Measurements from ENCODE around the gene DEPDC1B. TPM values are rescaled to one million over a fixed set of nuclear protein-coding genes. Genes with fewer than 3 reads are reported as not detected.
A peak's percentile ranks its signal among the peaks of the same experiment; 100 is the strongest.

DEPDC1B gene
- total RNA-seq, 1 experiment from 2014 or later, result 31.4 TPM

GRCh38 chr5:60677850-60678664 is 21.9 kb downstream of the DEPDC1B start:
- H3K27ac ChIP-seq, result no peak overlapping the region
- peak in 1 of 2 experiments; percentile 45 for DNase-seq
- no peaks in the 10 kb centered on the region for H3K27me3 ChIP-seq
- peaks cover 15% of the 10 kb centered on the region for H3K4me1 ChIP-seq
- no peak overlapping the region for H3K4me3 ChIP-seq
- H3K9me3 ChIP-seq (replicated peaks), result no peaks in the 10 kb centered on the region; the same call in 1 of the 2 replicates
- peaks cover 24% of the 10 kb centered on the region for H3K36me3 ChIP-seq

- no peak for DNase-seq
These were observed 24.7 kb downstream of the DEPDC1B start for GRCh38 chr5:60675286-60675685.

GRCh38 chr5:60674251-60675069 is 25.5 kb downstream of the DEPDC1B start:
- H3K27ac ChIP-seq, result peak overlapping the region; percentile 39; the same call in 1 of the 2 replicates
- H3K4me3 ChIP-seq, result no peak overlapping the region
- DNase-seq, result peak; percentile 19 to 29

More at GRCh38 chr5:60675286-60675685, 24.7 kb downstream of the DEPDC1B start:
- no peaks in the 10 kb centered on the region; the same call in 1 of the 2 replicates for H3K9me3 ChIP-seq (replicated peaks)
- H3K27me3 ChIP-seq, result no peaks in the 10 kb centered on the region
- H3K4me1 ChIP-seq, result peaks cover 15% of the 10 kb centered on the region
- H3K4me3 ChIP-seq, result no peak overlapping the region
- H3K27ac ChIP-seq, result peak overlapping the region; percentile 39; the same call in 1 of the 2 replicates
- H3K36me3 ChIP-seq, result peaks cover 14% of the 10 kb centered on the region; the same call in 1 of the 2 replicates

GRCh38 chr5:60673334-60673733 is 26.6 kb downstream of the DEPDC1B start:
- Histone ChIP-seq H3K4me3 (no peak overlapping the region), H3K27ac (no peak overlapping the region), H3K36me3 (0 out of 2 replicates have a peak, but pooled peaks cover 8% of the 10 kb centered on the region), H3K4me1 (peaks cover 15% of the 10 kb centered on the region), H3K9me3 (replicated peaks) (no peaks in the 10 kb centered on the region; the same call in 1 of the 2 replicates), H3K27me3 (no peaks in the 10 kb centered on the region)
- DNase-seq, result no peak

More at GRCh38 chr5:60674251-60675069, 25.5 kb downstream of the DEPDC1B start:
- Histone ChIP-seq H3K36me3 (peaks cover 14% of the 10 kb centered on the region; the same call in 1 of the 2 replicates), H3K9me3 (replicated peaks) (no peaks in the 10 kb centered on the region; the same call in 1 of the 2 replicates), H3K4me1 (peaks cover 15% of the 10 kb centered on the region), H3K27me3 (no peaks in the 10 kb centered on the region)

GRCh38 chr5:60672693-60673264 is 27.2 kb downstream of the DEPDC1B start:
- peaks cover 15% of the 10 kb centered on the region for H3K4me1 ChIP-seq

GRCh38 chr5:60671899-60672692 is 27.9 kb downstream of the DEPDC1B start:
- peaks cover 15% of the 10 kb centered on the region for H3K4me1 ChIP-seq
- H3K4me3 ChIP-seq, result no peak overlapping the region
- H3K36me3 ChIP-seq, result 0 out of 2 replicates have a peak, but pooled peaks cover 4% of the 10 kb centered on the region
- H3K27ac ChIP-seq, result no peak overlapping the region
- no peaks in the 10 kb centered on the region for H3K27me3 ChIP-seq
- no peak for DNase-seq
- H3K9me3 ChIP-seq (replicated peaks), result no peaks in the 10 kb centered on the region; the same call in 1 of the 2 replicates

More at GRCh38 chr5:60672693-60673264, 27.2 kb downstream of the DEPDC1B start:
- no peak overlapping the region for H3K27ac ChIP-seq
- DNase-seq, result no peak
- 0 out of 2 replicates have a peak, but pooled peaks cover 4% of the 10 kb centered on the region for H3K36me3 ChIP-seq
- H3K9me3 ChIP-seq (replicated peaks), result no peaks in the 10 kb centered on the region; the same call in 1 of the 2 replicates
- no peaks in the 10 kb centered on the region for H3K27me3 ChIP-seq
- no peak overlapping the region for H3K4me3 ChIP-seq

- Histone ChIP-seq H3K36me3 (0 out of 2 replicates have a peak, but pooled peaks cover 8% of the 10 kb centered on the region), H3K27ac (no peak overlapping the region), H3K4me1 (peaks cover 15% of the 10 kb centered on the region), H3K27me3 (no peaks in the 10 kb centered on the region), H3K4me3 (no peak overlapping the region), H3K9me3 (replicated peaks) (no peaks in the 10 kb centered on the region; the same call in 1 of the 2 replicates)
- DNase-seq, result no peak
These were observed 29.2 kb downstream of the DEPDC1B start for GRCh38 chr5:60670749-60671148.

- Histone ChIP-seq H3K4me3 (no peak overlapping the region), H3K4me1 (peaks cover 1% of the 10 kb centered on the region; the same call in 1 of the 2 replicates), H3K27ac (no peak overlapping the region), H3K27me3 (no peaks in the 10 kb centered on the region), H3K9me3 (replicated peaks) (no peaks in the 10 kb centered on the region; the same call in 1 of the 2 replicates), H3K36me3 (0 out of 2 replicates have a peak, but pooled peaks cover 5% of the 10 kb centered on the region)
- DNase-seq, result peak in 1 of 2 experiments; percentile 69
These were observed 31.2 kb downstream of the DEPDC1B start for GRCh38 chr5:60668686-60669304.

- H3K36me3 ChIP-seq, result 0 out of 2 replicates have a peak, but pooled peaks cover 3% of the 10 kb centered on the region
- no peak overlapping the region for H3K27ac ChIP-seq
- no peaks in the 10 kb centered on the region for H3K4me1 ChIP-seq
- no peaks in the 10 kb centered on the region for H3K27me3 ChIP-seq
- H3K4me3 ChIP-seq, result no peak overlapping the region
- no peak for DNase-seq
- H3K9me3 ChIP-seq (replicated peaks), result peaks cover 6% of the 10 kb centered on the region; the same call in 1 of the 2 replicates
These were observed 47.9 kb downstream of the DEPDC1B start for GRCh38 chr5:60651872-60652620.

GRCh38 chr5:60649288-60649917 is 50.6 kb downstream of the DEPDC1B start:
- H3K27ac ChIP-seq, result no peak overlapping the region
- H3K4me1 ChIP-seq, result peaks cover 6% of the 10 kb centered on the region; the same call in 1 of the 2 replicates
- no peak overlapping the region for H3K4me3 ChIP-seq
- H3K36me3 ChIP-seq, result peaks cover 9% of the 10 kb centered on the region
- DNase-seq, result peak in 1 of 2 experiments; percentile 60
- no peaks in the 10 kb centered on the region for H3K9me3 ChIP-seq (replicated peaks)
- no peaks in the 10 kb centered on the region for H3K27me3 ChIP-seq

- no peaks in the 10 kb centered on the region for H3K27me3 ChIP-seq
- H3K9me3 ChIP-seq (replicated peaks), result no peaks in the 10 kb centered on the region
- H3K36me3 ChIP-seq, result peaks cover 19% of the 10 kb centered on the region
- H3K27ac ChIP-seq, result no peak overlapping the region
- peaks cover 6% of the 10 kb centered on the region; the same call in 1 of the 2 replicates for H3K4me1 ChIP-seq
- DNase-seq, result no peak
- H3K4me3 ChIP-seq, result no peak overlapping the region
These were observed 51.8 kb downstream of the DEPDC1B start for GRCh38 chr5:60648175-60648574.

- no peaks in the 10 kb centered on the region; the same call in 1 of the 2 replicates for H3K4me1 ChIP-seq
- no peaks in the 10 kb centered on the region; the same call in 1 of the 2 replicates for H3K9me3 ChIP-seq (replicated peaks)
- DNase-seq, result no peak
- H3K4me3 ChIP-seq, result no peak overlapping the region
- H3K36me3 ChIP-seq, result peaks cover 47% of the 10 kb centered on the region
- H3K27ac ChIP-seq, result no peak overlapping the region
- H3K27me3 ChIP-seq, result no peaks in the 10 kb centered on the region
These were observed 59.1 kb downstream of the DEPDC1B start for GRCh38 chr5:60640901-60641300.
